Gastroesophageal sphincter (tissue), 4 donors: ENCODE data around the gene SUSD3. TPM values are rescaled to one million over a fixed set of nuclear protein-coding genes. Genes with fewer than 3 reads are reported as not detected.

Experiments used
- ATAC-seq: fragments of 150-250 bp; one replicate; pipeline ENCODE4 v1.9.1; 2016; ENCODE audit warnings: mild to moderate bottlenecking, moderate library complexity
- H3K27ac ChIP-seq, 4 donors: fragments of 200-600 bp; sonication (generic) in 3 of 4; 1 replicate in 3 of 4; 2 replicates in 1 of 4; pipeline ENCODE4 v1.5.1; 2016 to 2019
- H3K27me3 ChIP-seq: fragments of 200-600 bp; sonication (generic); one replicate; pipeline ENCODE4 v1.5.1; 2019
- H3K36me3 ChIP-seq, 2 donors: fragments of 200-600 bp; sonication (generic); one replicate each; pipeline ENCODE4 v1.5.1; 2019; ENCODE audit warnings: control low read depth in 1 of 2
- H3K4me1 ChIP-seq, 3 donors: fragments of 200-600 bp; sonication (generic); 1 replicate in 2 of 3; 2 replicates in 1 of 3; pipeline ENCODE4 v1.5.1; 2016 to 2019; ENCODE audit warnings: control low read depth in 2 of 3
- H3K4me3 ChIP-seq, 2 donors: fragments of 200-600 bp; sonication (generic); one replicate each; pipeline ENCODE4 v1.5.1; 2019; ENCODE audit warnings: mild to moderate bottlenecking in 1 of 2, moderate library complexity in 1 of 2
- H3K9me3 ChIP-seq, 3 donors: fragments of 200-600 bp; sonication (generic); one replicate each; pipeline ENCODE4 v1.5.1; 2017 to 2019; ENCODE audit warnings: control low read depth in 2 of 3
- EP300 ChIP-seq: sonication (generic); formaldehyde crosslinking; IDR thresholded peaks from one replicate; pipeline ENCODE4 v1.6.1; 2017; ENCODE audit warnings: antibody characterized with exemption, mild to moderate bottlenecking
- POLR2A ChIP-seq, 2 donors: fragments of 450-650 bp; IDR thresholded peaks; one replicate each; pipeline ENCODE4 v1.6.1; 2017; ENCODE audit warnings: antibody characterized with exemption in 2 of 2, mild to moderate bottlenecking in 2 of 2, moderate library complexity in 1 of 2
- POLR2AphosphoS5 ChIP-seq: sonication (generic); formaldehyde crosslinking; IDR thresholded peaks from one replicate; pipeline ENCODE4 v1.6.1; 2017; ENCODE audit warnings: antibody characterized with exemption
- WGBS, 2 donors: methylation state at CpG; one replicate each; pipeline ENCODE4 v1.1.5; 2018; ENCODE audit warnings: low coverage in 1 of 2; 5-methylcytosine and 5-hydroxymethylcytosine counted together
- total RNA-seq, 4 donors: library from RNA; depleted of rRNA; stranded (reverse); fragments of >200 nt; gene quantifications; one replicate each; pipeline ENCODE4 v1.1.0, GENCODE V29; 2016
- TF ChIP-seq, protein P1 (sequence below), 4 experiments: fragments of 200-600 bp in 2 of 4; fragments of 450-650 bp in 2 of 4; sonication (generic) in 1 of 4; IDR thresholded peaks; one replicate each; pipeline ENCODE4 v1.5.1; 2017 to 2019; ENCODE audit warnings: antibody characterized with exemption in 4 of 4, mild to moderate bottlenecking in 2 of 4, moderate library complexity in 2 of 4

SUSD3 gene
- total RNA-seq, 4 donors from 2014 or later, result 1.5 to 4.7 (median 2.1) TPM; not detected in 1

GRCh38 chr9:93061260-93061751 is 2.8 kb downstream of the SUSD3 start:
- H3K27ac ChIP-seq, result no peak overlapping the region

DNA sequence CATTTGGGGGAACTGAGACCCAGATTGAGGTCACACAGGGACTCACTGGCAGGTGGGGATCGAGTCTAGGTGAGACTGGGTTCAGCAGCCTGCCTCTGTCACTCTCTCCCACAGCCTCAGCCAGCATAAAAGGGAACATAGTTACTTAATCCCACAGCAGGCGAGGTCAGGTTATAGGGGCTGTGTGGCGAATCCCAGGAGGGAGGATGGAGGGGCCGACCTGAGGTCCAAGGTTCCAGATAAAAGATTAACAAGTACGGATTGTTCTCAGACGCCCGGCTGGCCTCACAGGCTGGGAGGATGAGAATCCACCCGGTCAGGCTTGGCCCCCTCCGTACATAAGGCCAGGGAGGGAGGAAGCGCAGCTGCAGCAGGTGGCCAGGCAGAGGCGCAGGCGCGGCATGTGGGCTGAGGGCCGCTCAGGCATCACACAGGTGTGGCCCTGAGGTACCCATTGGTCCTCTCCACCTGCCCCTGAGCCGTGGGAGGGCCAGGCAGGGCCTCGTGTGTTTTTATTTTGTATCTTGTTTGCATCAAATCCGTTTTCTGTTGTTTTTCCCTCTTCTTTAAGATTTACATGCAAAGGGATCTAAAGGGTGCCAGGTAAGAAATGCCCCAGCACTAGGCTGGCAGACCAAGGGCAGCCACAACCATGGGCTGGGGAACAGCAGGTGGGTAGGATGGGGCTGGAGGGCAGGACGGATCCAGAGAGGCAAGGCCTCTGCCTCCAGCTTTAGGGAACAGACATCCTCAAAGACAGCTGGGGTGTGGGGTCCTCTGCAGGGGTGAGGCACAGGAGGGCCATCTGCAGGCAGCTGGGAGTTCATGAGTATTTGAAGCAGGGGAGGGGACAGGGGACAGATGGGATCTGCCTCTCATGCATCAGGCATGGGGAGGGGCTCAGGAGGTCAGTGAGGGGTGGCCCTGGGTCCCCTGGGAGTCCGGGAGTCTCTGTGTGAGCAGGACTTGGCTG is 3.6 kb downstream of the SUSD3 start:
- Histone ChIP-seq H3K27ac (no peak overlapping the region), H3K4me1 (peaks cover 0 to 27% (median 12%) of the 10 kb centered on the region in 3 donors), H3K27me3 (peaks cover 18% of the 10 kb centered on the region), H3K4me3 (no peak overlapping the region), H3K9me3 (no peaks in the 10 kb centered on the region), H3K36me3 (no peaks in the 10 kb centered on the region)
- 87% methylated on average over 13 of the region's 19 CpGs; no CpG with 5 or more reads in 1 of the 2 donors for WGBS, 2 donors
- TF ChIP-seq, protein P1, sequence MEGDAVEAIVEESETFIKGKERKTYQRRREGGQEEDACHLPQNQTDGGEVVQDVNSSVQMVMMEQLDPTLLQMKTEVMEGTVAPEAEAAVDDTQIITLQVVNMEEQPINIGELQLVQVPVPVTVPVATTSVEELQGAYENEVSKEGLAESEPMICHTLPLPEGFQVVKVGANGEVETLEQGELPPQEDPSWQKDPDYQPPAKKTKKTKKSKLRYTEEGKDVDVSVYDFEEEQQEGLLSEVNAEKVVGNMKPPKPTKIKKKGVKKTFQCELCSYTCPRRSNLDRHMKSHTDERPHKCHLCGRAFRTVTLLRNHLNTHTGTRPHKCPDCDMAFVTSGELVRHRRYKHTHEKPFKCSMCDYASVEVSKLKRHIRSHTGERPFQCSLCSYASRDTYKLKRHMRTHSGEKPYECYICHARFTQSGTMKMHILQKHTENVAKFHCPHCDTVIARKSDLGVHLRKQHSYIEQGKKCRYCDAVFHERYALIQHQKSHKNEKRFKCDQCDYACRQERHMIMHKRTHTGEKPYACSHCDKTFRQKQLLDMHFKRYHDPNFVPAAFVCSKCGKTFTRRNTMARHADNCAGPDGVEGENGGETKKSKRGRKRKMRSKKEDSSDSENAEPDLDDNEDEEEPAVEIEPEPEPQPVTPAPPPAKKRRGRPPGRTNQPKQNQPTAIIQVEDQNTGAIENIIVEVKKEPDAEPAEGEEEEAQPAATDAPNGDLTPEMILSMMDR (IDR thresholded peaks at IDR 0.05), result no peak
- TF ChIP-seq POLR2AphosphoS5 (no peak), POLR2A (IDR thresholded peaks at IDR 0.05) (no peak), EP300 (no peak)
- ATAC-seq, result no peak

More at GRCh38 chr9:93061260-93061751, 2.8 kb downstream of the SUSD3 start:
- no peaks in the 10 kb centered on the region for H3K36me3 ChIP-seq
- H3K9me3 ChIP-seq, result no peaks in the 10 kb centered on the region
- H3K4me3 ChIP-seq, result no peak overlapping the region
- ATAC-seq, result no peak
- peaks cover 18% of the 10 kb centered on the region for H3K27me3 ChIP-seq
- 60 to 100% methylated on average over 1 of the region's 4 CpGs for WGBS, 2 donors
- no peak for TF ChIP-seq POLR2A (IDR thresholded peaks at IDR 0.05)
- TF ChIP-seq POLR2AphosphoS5, result no peak
- peaks cover 0 to 27% (median 12%) of the 10 kb centered on the region in 3 donors for H3K4me1 ChIP-seq

DNA sequence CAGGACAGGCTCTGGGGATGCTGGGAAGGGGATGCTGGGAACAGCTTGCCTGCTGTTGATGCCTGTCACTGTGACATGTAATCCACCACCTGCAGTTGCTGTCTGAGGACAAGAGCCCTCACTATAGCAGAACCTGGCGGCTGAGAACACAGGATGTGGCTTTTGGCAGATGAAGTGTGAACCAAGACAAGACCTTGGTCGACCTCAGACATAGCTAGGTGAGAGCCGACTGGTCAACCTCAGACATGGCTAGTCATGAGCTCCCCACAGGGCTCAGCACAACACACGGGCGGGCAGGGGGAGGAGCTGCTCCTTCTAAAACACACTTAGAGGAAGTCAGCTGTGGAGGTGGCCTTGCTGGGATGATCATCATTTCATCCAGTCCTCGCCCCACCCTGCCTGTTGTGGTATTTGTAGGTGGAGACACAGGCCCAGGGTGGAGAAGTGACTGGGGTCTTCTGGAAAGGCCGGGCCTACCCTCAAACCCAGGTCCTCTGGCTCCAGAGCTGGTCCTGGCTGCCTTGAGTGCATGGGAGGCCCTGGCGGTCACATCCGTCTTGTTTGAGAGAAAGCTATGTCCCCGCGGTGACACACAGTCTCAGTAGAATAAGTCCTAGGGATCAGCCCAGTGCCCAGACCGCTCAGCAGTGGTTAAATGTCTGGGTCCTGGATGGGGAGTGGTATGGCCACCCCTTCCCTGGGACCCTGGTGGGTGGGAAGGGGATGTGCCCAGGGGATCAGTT is 6.1 kb downstream of the SUSD3 start:
- H3K36me3 ChIP-seq, result no peaks in the 10 kb centered on the region
- no peaks in the 10 kb centered on the region for H3K9me3 ChIP-seq
- H3K4me1 ChIP-seq, result peaks cover 0 to 9% (median 0%) of the 10 kb centered on the region in 3 donors
- ATAC-seq, result no peak
- peaks cover 7% of the 10 kb centered on the region for H3K27me3 ChIP-seq
- no peak for TF ChIP-seq POLR2A (IDR thresholded peaks at IDR 0.05)
- TF ChIP-seq EP300, result no peak
- TF ChIP-seq, protein P1 (IDR thresholded peaks at IDR 0.05), result no peak
- TF ChIP-seq POLR2AphosphoS5, result no peak
- no peak overlapping the region for H3K4me3 ChIP-seq
- H3K27ac ChIP-seq, result no peak overlapping the region
- 20 to 92% methylated on average over 1 to 5 of the region's 12 CpGs for WGBS, 2 donors

DNA sequence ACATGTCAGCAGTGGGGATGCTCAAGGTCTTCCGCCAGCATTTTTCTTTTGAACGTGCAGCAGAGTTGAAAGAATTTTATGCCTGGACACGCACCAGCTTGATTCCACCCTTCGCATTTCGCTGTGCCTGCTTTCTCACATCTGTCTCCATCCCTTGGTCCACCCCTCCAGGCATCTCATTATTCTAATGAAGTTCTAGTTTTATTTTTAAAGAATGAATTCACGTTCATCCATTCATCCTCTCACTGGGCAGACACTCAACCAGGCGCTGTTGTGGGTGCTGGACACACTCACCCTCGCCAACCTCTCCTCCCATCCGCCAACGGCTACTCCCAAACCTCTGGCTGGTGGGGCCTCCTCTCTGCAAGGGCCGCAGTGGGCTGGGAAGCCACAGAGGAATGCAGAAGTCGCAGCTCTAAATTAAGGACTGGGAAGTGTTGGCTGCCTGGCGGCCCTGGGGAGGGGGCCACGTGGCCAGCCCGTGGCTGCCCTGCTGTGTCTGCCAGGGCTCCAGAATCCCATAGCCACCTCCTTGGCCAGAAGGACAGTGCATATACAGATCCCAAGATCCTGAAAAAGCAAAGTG is 6.7 kb downstream of the SUSD3 start:
- no peak overlapping the region for H3K27ac ChIP-seq
- no peak for ATAC-seq
- no peaks in the 10 kb centered on the region for H3K9me3 ChIP-seq
- no peaks in the 10 kb centered on the region for H3K36me3 ChIP-seq
- H3K4me3 ChIP-seq, result no peak overlapping the region
- 86% methylated on average over 5 to 6 of the region's 15 CpGs for WGBS, 2 donors
- no peak for TF ChIP-seq EP300
- TF ChIP-seq POLR2AphosphoS5, result no peak
- TF ChIP-seq, protein P1 (IDR thresholded peaks at IDR 0.05), result no peak
- TF ChIP-seq POLR2A (IDR thresholded peaks at IDR 0.05), result no peak
- H3K4me1 ChIP-seq, result peaks cover 0 to 3% (median 0%) of the 10 kb centered on the region in 3 donors
- peaks cover 1% of the 10 kb centered on the region for H3K27me3 ChIP-seq
